Right kidney (tissue), 1 donor: Measurements from ENCODE around the gene PGLYRP4.

ENCODE experiments used
- DNase-seq: peaks from one replicate; pipeline ENCODE4 v3.0.0-alpha.2; 2016

Gene PGLYRP4

GRCh38 chr1:153375511-153375910 is 26.9 kb upstream of the PGLYRP4 start, which contains the start of gene S100A12:
Gene S100A12 (minus strand): TSS chr1:153375621. CDS start chr1:153374592, 1,029 bp downstream.
- no peak for DNase-seq

- DNase-seq: no peak
Observed at GRCh38 chr1:153374071-153374470, 25.4 kb upstream of the PGLYRP4 start.

- DNase-seq: no peak
Observed at GRCh38 chr1:153372571-153372970, 23.9 kb upstream of the PGLYRP4 start.

- no peak for DNase-seq
Observed at GRCh38 chr1:153371231-153371630, 22.6 kb upstream of the PGLYRP4 start.

- no peak for DNase-seq
Observed at GRCh38 chr1:153370146-153370545, 21.5 kb upstream of the PGLYRP4 start.

GRCh38 chr1:153368495-153368894 is 19.9 kb upstream of the PGLYRP4 start:
- no peak for DNase-seq

GRCh38 chr1:153367090-153367489 is 18.4 kb upstream of the PGLYRP4 start:
- DNase-seq: no peak

- DNase-seq: no peak
Observed at GRCh38 chr1:153366261-153366660, 17.6 kb upstream of the PGLYRP4 start.

- no peak for DNase-seq
Observed at GRCh38 chr1:153365696-153366095, 17.1 kb upstream of the PGLYRP4 start.

GRCh38 chr1:153364766-153365666 is 16.4 kb upstream of the PGLYRP4 start:
- no peak for DNase-seq

- no peak for DNase-seq
Observed at GRCh38 chr1:153364156-153364555, 15.5 kb upstream of the PGLYRP4 start.

GRCh38 chr1:153363641-153364040 is 15.0 kb upstream of the PGLYRP4 start:
- DNase-seq: no peak

- DNase-seq: peak; percentile 20
Observed at GRCh38 chr1:153362187-153362775, 13.6 kb upstream of the PGLYRP4 start.

- DNase-seq: no peak
Observed at GRCh38 chr1:153361480-153362109, 13.0 kb upstream of the PGLYRP4 start.

GRCh38 chr1:153360592-153361479 is 12.2 kb upstream of the PGLYRP4 start:
- DNase-seq: no peak

GRCh38 chr1:153360190-153360589 is 11.5 kb upstream of the PGLYRP4 start:
- DNase-seq: no peak

GRCh38 chr1:153359241-153359640 is 10.6 kb upstream of the PGLYRP4 start:
- DNase-seq: no peak

- DNase-seq: no peak
Observed at GRCh38 chr1:153358691-153358975, 10.0 kb upstream of the PGLYRP4 start.

- DNase-seq: no peak
Observed at GRCh38 chr1:153357853-153358690, 9.4 kb upstream of the PGLYRP4 start, which contains the start of gene S100A9. Gene S100A9 (plus strand): TSS chr1:153357854. CDS start chr1:153358284, 430 bp downstream.

- DNase-seq: no peak
Observed at GRCh38 chr1:153357076-153357852, 8.6 kb upstream of the PGLYRP4 start.
